Brain microvascular endothelial cell (primary cell): Measurements from ENCODE around the gene OTOS.

Experiments
- DNase-seq: peaks from one replicate; pipeline ENCODE4 v3.0.0-alpha.2; 2020
- H3K27ac ChIP-seq: fragments of 250-450 bp; sonication (Bioruptor Pico); 2 replicates; pipeline ENCODE4 v1.5.1; 2020; ENCODE audit warnings: mild to moderate bottlenecking, moderate library complexity
- H3K27me3 ChIP-seq: fragments of 250-450 bp; sonication (Bioruptor Pico); replicated peaks from 2 replicates; pipeline ENCODE4 v1.5.1; 2020; ENCODE audit warnings: mild to moderate bottlenecking
- H3K36me3 ChIP-seq: fragments of 250-450 bp; sonication (Bioruptor Pico); replicated peaks from 2 replicates; pipeline ENCODE4 v1.5.1; 2020; ENCODE audit warnings: mild to moderate bottlenecking
- H3K4me3 ChIP-seq: 2 replicates; pipeline ENCODE4 v1.5.1; 2011; ENCODE audit warnings: low read depth, mild to moderate bottlenecking, control low read depth, low read length, moderate library complexity
- CTCF ChIP-seq: IDR thresholded peaks from 2 replicates; pipeline ENCODE4 v1.5.1; 2011; ENCODE audit warnings: low read depth, mild to moderate bottlenecking, moderate library complexity, low read length, control low read depth, inconsistent platforms; ENCODE audit errors: missing control alignments
- in situ Hi-C: cut with HindIII; loops from 2 replicates; pipeline ENCODE4 v1.10.0; 2017; ENCODE audit warnings: low sequenced_read_pairs, low pct_ligation_motif_present

OTOS gene

GRCh38 chr2:240159251-240159839 is 18.9 kb upstream of the OTOS start:
- Histone ChIP-seq H3K27ac (no peak overlapping the region), H3K27me3 (no peaks in the 10 kb centered on the region), H3K36me3 (no peaks in the 10 kb centered on the region), H3K4me3 (no peak overlapping the region)
- no peak for DNase-seq
- in situ Hi-C loops, result no loop called here
- TF ChIP-seq CTCF, result no peak

GRCh38 chr2:240157147-240157470 is 16.7 kb upstream of the OTOS start:
- no peak for DNase-seq
- H3K27ac ChIP-seq, result no peak overlapping the region
- no peaks in the 10 kb centered on the region for H3K27me3 ChIP-seq
- no peaks in the 10 kb centered on the region for H3K36me3 ChIP-seq
- TF ChIP-seq CTCF, result no peak
- no peak overlapping the region for H3K4me3 ChIP-seq
- in situ Hi-C loops, result no loop called here

- Histone ChIP-seq H3K4me3 (no peak overlapping the region), H3K27ac (no peak overlapping the region), H3K27me3 (no peaks in the 10 kb centered on the region), H3K36me3 (no peaks in the 10 kb centered on the region)
- no peak for TF ChIP-seq CTCF
- in situ Hi-C loops, result no loop called here
- no peak for DNase-seq
Observed at GRCh38 chr2:240156435-240157146, 16.1 kb upstream of the OTOS start.

- Histone ChIP-seq H3K36me3 (no peaks in the 10 kb centered on the region), H3K27me3 (no peaks in the 10 kb centered on the region), H3K27ac (no peak overlapping the region), H3K4me3 (no peak overlapping the region)
- DNase-seq, result no peak
- TF ChIP-seq CTCF, result no peak
- in situ Hi-C loops, result no loop called here
Observed at GRCh38 chr2:240155745-240156390, 15.4 kb upstream of the OTOS start.

- no peak for DNase-seq
- no peaks in the 10 kb centered on the region for H3K27me3 ChIP-seq
- no peak overlapping the region for H3K27ac ChIP-seq
- no peak for TF ChIP-seq CTCF
- no peaks in the 10 kb centered on the region for H3K36me3 ChIP-seq
- H3K4me3 ChIP-seq, result no peak overlapping the region
- in situ Hi-C loops, result no loop called here
Observed at GRCh38 chr2:240155048-240155744, 14.7 kb upstream of the OTOS start.
